ENCODE measurements around the gene SLC22A6. TPM values are rescaled to one million over a fixed set of nuclear protein-coding genes. Genes with fewer than 3 reads are reported as not detected.
A peak's percentile ranks its signal among the peaks of the same experiment; 100 is the strongest.
"Not testable (repeated sequence)": the region's sequence is repeated elsewhere in the genome, so short reads cannot be mapped to it uniquely, and the experiment has no call there.

The SLC22A6 gene
- polyA plus RNA-seq, 1 donor, result not detected

DNA sequence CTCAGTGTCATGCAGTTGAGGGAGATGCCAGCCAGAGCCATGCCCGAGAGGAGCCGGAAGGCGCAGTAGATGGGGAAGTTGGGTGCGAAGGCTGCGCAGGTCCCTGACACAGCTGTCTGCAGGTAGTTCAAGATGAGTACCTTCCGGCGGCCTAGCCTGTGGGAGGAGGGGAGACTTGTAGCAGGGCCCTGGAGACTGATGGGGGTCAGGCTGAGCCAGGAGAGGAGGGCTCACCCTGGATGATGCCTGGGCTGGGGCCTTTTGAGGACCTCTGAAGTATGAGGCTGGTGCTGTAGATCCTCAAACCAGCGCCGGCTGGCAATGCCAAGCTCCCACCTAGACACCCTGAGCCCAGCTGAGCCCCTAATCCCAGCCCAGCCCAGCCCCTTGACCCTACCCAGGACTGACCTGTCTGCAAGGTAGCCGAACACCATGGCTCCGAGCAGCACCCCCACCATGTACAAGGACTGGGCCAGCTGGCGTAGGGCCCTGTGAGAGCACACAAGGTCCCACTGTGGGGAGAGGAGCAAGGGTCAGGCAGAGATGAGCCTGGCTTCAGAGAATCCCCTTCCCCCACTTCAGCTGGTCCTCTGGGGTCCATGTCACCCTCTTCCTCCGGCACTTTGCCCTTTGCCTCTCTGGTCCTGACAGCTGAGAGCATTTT lies 1.1 kb downstream of the SLC22A6 start:
- DNase-seq, result no peak

DNA sequence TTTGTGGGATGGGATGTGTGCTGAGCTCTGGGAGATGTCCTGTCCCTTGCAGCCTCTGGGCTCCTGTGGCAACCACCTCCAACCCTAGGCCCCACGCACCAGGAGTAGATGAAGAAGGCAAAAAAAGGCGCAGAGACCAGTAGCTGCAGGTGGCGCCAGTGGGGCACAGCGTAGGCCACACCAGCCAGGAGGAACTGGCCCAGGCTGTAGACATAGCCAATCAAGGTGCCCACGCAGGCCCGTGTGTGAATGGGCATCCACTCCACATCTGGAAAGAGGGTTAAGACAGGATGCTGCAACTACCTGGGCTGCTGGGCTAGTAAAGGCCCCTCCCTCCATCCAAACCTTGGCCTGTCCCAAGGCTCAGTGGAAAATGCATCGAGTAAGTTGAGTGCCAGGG lies 3.0 kb downstream of the SLC22A6 start:
- DNase-seq, result no peak

DNA sequence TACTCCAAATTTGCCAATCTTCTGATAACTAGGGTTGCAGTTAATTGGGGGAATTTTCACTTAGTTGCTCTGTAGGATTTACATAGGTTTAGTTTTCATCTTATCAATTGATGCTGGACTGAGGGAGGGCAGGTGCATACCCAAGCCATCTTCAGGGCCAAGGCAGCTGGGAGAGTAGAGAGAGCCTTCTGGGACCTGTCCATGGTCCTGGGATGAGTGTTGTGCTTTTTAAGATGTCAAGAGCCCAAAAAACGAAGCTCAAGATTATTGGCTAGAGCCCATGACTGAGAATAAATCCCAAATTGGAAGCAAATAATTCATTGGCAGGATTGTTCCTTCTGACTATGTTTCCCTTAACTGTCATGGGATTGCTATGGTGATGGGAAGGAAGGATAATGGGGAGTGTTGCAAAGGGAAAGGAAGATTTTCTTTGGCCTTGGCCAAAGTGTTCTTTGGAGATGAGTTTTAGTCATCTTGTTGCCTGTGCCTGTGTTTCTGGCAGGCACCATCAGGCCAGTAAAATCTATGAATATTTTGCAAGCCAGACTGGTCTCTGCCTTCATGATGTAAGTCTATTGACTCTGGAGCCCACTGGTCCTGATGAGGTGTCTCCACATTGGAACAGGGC lies 4.5 kb downstream of the SLC22A6 start:
- DNase-seq, result no peak

DNA sequence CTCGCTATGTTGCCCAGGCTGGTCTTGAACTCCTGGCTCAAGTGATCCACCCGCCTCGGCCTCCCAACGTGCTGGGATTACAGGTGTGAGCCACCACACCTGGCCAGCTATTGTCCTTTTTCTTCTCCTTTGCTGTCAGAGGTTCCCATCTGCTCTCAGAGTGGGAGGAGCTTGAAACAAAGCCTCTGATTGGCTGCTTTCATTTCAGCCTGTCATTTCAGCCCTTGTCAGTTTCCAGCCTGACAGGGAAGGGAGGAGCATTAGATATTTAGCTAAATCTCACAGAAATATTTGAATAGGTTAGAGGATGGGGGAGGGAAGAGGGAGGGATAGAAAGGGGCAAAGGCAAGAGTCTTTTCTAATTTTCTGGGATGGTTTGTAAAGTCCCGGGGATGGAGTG lies 8.7 kb downstream of the SLC22A6 start:
- DNase-seq, result no peak

DNA sequence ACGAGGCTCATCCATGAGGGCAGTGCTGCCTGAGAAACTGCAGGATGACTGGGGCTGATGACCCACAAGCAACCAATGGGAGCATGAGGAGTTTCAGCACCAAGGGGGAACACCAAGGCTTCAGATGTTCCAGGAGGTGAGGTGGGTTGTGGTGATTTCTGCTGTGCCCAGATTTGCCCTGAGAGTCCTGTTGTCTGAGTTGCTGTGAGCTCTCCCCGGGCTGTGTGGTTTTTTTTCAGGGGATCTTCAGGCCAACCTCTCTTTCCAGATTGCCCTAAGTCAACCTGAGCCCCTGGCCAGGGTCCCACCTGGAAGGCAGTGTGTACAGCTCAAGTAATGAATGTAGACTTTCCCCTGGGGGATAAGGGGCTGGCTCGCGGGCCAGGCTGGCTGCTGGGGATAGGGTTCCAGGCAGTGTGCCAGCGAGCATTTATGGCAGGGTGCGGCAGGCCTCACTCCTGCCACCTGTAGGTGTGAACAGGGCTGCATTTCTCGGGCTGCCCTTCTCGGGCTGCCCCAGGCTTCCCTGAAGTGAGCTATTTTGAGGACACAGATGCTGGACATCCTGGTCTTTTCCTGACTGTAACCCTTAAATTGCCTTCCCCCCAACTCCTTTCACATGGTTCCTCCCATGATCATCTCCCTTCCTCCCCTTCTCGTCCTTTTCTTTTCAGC lies 9.8 kb downstream of the SLC22A6 start:
- DNase-seq, result no peak

DNA sequence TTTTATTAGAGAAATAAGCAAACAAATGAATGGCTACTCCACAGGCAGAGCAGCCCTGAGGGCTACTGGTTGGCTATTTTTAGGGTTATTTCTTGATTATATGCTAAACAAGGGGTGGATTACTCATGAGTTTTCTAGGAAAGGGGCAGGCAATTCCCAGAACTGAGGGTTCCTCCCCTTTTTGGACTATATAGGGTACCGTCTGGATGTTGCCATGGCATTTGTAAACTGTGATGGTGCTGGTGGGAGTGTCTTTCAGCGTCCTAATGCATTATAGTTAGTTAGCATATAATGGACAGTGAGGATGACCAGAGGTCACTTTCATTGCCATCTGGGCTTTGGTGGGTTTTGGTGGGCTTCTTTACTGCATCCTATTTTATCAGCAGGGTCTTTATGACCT lies 19.2 kb downstream of the SLC22A6 start:
- no peak for DNase-seq

DNA sequence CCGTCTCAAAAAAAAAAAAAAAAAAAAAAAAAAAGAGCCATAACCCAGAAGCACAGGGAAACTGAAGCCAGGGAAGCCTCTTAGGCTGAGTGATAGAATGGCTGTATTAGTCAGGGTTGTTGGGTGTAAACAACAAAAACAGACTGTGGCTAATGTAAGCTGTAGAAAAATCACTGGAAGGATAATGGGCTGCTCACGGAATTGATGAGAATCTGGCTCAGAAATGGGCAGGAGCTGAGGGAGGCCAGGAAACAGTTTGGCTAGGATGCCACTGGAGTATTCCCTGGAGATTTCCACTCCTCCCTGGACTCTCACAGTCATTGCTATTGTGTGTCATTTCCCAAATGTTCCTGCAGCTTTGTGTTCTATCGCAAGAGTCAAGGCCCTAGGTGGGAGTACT lies 22.4 kb downstream of the SLC22A6 start:
- DNase-seq, result no peak

DNA sequence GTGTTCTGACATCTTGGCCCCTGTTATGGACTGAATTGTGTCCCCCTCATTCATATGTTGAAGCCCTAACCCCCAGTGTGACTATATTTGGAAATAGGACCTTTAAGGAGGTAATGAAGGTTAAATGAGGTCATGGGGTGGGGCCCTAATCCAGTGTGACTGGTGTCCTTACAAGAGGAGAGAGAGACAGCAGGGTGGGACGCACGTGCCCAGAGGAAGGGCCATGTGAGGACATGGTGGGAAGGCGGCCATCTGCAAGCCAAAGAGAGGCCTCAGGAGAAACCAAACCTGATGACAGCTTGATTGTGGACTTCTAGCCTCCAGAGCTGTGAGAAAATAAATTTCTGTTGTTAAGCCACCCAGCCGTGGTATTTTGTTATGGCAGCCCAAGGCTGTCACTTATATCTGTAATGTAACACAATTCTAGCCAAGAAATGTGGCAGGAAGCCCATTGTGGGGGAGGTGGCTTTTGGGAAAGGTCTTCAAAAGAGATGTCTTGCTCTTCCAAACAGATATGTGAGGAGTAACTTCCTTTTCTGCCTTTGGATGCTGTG lies 23.7 kb downstream of the SLC22A6 start:
- DNase-seq, result no peak

DNA sequence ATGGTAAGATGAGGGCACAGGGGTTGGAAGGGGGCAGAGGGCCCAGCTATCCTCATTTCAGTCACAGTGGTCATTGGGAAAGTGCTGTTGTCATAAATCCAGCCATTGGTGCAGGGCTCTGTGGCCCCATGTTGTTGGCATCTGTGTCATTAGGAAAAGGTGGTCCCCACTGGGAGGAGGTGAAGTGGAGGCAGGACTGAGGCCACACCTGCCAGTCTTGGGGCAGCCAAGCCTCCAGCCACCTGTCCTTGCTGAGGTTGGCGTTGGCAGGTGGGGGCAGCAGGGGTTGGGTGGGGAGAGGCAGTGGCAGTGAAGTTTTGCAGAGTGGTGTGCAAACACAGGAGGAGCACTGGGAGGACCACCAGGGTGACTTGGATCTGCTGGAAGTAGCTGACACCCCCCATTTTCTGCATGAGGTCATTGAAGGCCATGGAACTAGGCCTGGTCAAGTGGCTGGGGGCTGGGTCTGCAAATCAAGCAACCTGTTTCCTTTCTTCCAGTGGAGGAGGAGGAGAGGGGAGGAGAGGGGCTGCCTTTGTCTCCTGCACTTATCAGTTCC lies 25.3 kb downstream of the SLC22A6 start:
- no peak for DNase-seq

DNA sequence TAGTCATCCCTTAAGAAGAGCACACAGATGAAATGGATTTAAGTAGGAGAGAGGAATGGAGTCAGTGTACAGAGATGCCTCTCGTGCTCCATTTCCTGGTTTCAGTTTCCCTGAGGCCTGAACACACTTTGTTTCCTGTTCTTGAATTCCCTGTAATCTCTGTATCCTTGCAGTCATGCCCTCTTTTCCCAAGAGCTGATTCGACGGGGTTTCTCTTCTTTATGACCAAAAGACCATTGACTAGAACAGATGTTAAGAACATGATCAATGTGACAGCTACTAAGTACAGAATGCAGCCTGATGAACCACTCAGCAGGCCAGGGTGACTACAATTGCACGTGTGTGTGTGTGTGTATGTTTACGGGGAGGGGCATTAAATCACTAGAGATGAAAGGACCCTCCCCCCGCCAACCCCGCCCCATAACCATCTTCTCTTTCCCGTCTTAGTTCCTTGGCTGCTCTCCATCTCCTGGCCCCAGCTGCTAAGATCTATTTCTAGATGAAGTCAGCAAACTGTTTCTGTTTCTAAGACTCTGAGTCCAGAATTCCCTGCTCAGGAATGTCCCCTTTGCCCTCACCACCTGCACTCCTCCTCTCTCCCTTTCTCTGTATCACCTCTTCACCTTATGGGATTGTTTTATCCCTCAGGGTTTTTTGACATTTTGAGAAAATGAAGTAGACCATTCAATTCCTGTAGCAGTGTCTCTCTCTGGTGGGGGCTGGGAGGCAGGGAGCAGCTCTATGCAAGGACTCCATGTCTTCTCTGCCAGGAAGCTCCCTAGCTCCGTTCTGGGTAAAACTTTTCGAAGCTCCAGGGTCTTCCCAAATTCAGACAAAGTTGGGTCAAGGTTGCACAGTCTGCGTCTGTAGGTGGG lies 26.0 kb downstream of the SLC22A6 start:
- DNase-seq, result peak; percentile 72

DNA sequence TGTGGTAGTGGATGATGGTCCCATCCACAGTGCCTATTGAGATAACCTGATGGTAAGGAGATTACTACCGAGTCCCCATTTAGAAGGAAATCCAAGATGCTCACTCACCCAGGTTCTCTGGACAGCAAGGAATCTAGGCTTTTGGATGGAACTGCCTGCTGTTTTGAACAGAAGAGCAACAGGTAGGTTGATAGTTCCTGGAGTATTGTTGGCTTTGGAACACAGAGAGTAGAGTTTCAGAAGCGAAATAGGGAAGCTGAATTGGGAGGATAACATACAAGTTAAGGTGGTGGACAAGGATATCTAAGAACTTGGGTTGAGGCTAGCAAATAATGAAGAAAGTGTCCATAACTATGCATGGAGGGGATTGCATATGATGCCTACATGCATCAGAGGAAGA lies 27.6 kb downstream of the SLC22A6 start:
- DNase-seq, result no peak

DNA sequence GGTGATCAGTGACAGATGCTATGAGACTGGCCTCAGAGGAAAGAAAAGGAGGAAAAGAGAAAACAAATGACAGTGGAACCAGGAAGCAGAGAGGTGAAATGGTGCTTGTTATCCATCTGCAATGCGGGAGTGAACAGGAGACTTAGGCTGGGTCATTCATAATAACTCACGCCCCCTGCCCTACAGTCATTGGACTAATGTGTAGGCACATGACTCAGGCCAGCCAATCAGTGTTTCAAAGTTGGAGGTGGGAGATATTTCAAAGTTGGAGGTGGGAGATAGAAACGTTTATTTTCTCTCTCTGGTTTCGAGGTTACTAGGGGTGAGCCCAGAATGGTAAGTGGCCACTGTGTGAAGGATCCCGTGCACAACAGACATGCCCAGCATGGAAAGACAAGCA lies 30.3 kb downstream of the SLC22A6 start:
- DNase-seq, result no peak

DNA sequence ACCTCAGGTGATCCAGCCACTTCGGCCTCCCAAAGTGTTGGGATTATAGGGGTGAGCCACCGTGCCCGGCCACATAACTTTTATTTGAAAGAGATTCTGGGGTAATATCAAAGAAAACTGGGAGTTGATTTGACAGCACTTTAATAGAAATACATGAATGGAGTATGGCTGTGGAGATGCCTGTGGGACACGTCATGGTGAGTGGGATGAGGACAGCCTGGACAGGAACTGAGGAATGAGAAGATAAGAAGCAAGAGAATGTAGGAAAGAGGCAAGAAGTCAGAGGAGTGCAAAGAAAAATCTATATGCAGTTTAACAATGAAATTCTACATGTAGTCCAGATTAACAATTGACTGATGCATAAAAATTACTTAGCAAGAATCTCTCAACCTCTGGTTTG lies 31.0 kb downstream of the SLC22A6 start:
- no peak for DNase-seq

DNA sequence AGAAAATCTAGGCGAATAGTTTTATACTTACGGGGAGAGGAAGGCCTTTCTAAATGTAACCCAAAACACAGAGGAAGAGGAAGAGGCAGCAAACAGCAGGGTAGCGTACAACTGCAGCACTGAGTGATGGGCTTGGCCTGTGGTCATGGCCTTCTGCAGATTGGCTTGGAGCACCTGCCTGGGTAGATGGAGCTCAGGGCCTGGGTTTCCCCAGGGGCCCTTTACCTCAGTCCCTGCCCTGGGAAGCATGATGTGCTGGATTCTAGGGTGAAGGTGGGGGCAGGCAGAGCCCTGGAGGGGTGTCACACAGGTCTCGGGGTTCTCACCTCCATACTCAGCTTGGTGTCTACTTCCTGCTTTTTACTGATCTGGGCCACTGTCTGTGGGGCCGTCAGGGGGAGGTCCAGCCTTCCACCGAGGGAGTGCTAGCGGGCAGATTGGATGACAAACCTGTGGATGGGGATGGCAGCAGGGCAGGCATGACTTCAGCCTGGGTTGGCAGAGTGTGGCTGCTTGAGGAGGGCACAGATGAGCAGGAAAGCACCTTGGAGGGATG lies 35.9 kb downstream of the SLC22A6 start:
- no peak for DNase-seq

DNA sequence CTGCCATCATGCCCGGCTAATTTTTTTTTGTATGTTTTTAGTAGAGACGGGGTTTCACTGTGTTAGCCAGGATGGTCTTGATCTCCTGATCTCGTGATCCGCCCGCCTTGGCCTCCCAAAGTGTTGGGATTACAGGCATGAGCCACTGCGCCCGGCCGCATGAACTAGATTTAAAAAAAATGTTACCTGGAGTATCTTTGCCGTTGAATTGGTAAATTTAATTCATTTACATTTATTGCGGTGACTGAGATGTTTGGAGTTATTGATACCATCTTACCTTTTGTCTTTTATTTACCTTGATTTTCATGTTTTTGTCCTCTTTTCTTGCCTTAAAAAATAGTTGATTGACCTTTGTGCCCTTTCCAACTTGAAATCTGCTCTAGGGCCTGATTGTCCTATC lies 39.2 kb downstream of the SLC22A6 start:
- not testable (repeated sequence) for DNase-seq

DNA sequence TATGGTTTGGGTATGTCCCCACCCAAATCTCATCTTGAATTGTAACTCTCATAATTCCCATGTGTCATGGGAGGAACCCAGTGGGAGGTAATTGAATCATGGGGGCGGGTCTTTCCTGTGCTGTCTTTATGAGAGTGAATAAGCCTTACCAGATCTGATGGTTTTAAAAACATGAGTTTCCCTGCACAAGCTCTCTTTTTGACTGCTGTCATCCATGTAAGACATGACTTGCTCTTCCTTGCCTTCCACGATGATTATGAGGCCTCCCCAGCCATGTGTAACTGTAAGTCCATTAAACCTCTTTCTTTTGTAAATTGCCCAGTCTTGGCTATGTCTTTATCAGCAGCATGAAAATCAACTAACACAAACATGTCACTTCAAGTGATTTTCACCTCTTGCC lies 47.2 kb downstream of the SLC22A6 start:
- DNase-seq, result not testable (repeated sequence)

DNA sequence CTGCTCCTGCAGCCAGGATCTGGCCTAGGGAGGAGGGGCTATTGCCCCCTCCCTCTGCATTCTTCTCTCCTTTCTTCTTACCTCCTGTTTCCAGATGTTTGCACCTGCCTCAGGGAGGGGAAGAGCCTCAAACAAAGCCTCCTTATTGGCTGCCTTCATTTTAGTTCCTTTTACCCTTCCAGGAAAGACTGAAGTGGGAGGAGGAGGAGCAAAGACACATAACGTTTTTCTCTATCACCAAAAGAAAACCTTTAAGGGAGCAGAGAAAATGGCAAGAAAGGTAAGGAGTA lies 50.3 kb downstream of the SLC22A6 start:
- no peak for DNase-seq

DNA sequence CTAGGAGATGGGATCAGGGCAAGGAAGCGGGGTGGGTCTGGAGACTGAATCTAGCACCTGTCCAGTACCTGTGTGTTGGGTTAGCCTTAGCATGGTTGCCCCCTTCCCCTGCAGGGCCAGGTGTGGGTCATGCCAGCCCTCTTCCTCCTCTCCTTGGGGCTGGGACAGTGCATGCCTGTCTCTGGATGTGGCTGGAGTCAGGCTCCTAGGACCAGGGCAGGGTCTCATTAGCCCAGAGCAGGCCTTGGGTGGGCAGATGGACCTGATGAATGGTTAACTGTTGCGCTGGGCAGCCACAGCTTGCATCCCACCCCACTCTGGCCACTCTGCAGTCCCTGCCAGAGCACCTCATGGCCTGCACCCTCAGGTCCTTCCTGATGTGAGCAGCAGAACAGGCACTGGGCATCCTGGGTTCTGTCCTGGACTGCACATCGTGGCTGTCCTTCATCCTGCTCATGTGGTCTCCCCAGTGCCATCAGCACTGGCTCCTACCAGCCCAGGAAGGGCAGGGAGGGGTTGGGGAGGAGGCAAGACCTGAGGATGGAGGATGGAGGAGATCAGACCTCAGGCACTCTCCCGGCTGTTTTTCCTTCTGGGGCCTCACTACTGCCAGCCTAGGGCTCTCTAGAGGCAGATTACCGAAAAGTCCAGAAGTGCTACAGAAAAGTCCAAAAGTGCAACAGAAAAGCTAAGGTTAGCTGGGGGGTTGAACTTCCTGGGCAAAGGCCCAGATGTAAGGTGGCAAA lies 50.8 kb downstream of the SLC22A6 start:
- no peak for DNase-seq

DNA sequence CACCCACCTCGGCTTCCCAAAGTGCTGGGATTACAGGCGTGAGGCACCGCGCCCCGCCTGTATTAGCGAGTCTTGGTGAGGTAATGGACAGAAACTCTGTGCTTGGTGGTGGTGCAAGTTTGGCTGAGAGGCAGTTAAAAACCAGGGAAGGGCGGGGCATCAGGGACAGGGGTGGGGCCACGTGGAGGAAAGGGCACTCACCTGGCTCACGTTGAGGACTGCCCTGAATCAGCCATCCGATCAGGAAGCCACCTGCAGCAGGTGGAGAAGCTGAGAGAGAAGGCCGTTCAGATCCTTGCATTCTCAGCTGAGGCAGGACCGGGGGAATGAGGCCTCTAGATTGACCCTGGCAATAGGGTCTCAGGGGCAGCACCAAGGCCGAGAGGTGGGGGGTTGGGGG lies 51.5 kb downstream of the SLC22A6 start:
- DNase-seq, result no peak

DNA sequence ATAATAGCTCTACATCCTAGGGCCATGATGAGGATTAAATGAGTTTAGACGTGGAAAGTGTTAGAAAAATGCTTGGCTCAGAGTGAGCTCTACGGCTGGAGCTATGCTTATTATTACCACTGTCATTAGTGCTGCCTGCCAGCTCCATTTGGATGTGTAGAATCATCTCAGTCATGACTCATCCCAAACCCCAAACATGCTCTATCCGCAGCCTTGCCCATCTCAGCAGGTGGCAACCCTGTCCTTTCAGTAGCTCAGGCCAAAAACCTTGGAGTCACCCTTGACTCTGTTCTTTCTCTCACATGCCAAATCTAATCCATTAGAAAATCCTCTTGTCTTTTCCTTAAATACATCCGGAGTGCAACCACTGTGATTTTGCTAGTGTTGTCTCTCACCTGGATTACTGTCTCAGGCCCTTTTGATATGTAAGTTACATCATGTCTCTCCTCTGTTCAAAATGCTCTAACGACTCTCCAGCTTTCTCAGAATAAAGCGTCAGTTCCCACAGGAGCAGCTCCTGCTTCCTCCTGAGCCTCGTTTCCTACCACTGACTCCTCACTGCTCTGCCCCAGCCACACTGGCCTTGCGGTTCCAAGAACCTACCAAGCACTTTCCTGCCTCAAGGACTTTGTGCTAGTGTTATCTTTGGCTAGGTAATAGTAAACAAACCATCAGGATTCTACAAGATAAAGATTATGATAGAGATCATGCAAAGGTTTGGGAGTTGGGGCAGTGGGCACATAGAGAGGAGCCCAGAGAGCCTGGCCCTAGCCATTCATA lies 53.1 kb downstream of the SLC22A6 start:
- DNase-seq, result no peak

DNA sequence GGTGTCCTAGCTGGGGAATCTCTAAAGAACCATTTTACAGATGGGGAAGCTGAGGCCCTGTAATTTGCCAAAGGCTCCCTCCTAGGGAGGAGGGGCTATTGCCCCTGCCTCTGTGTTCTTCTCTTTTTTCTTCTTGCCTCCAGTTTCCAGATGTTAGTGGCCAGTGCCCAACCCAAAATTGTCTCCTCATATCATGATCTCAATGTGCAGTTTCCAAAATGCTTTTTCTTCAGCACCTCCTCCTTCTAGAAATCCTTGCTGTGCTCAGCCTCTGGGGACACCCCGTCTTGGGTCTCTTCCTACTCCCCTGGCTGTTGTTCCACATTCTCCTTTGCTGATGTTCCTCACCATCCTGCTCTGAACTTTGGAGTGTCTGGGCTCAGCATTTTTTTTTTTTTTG lies 54.1 kb downstream of the SLC22A6 start:
- DNase-seq, result no peak

Measured in hindlimb muscle (tissue), 1 donor.